Measurements from ENCODE around the gene KCNMB1. TPM values are rescaled to one million over a fixed set of nuclear protein-coding genes. Genes with fewer than 3 reads are reported as not detected.

KCNMB1 gene, protein sequence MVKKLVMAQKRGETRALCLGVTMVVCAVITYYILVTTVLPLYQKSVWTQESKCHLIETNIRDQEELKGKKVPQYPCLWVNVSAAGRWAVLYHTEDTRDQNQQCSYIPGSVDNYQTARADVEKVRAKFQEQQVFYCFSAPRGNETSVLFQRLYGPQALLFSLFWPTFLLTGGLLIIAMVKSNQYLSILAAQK
- not detected for total RNA-seq

- ChIA-PET POLR2A (no interaction called here), CTCF (no interaction called here)
These were observed at the start of gene KCNMB1 for GRCh38 chr5:170388818-170389549. KCNMB1 (minus strand) TSS chr5:170389367; CDS start chr5:170385447, 3,920 bp downstream.

GRCh38 chr5:170438581-170438980, 49.4 kb upstream of the KCNMB1 start:
- ChIA-PET CTCF (interaction anchor here (1.0 to 1.5 kb wide), 3 partner anchors 159 to 195 kb away, joined by 3 read pairs; no protein-coding TSS in a partner anchor), POLR2A (no interaction called here)

DNA sequence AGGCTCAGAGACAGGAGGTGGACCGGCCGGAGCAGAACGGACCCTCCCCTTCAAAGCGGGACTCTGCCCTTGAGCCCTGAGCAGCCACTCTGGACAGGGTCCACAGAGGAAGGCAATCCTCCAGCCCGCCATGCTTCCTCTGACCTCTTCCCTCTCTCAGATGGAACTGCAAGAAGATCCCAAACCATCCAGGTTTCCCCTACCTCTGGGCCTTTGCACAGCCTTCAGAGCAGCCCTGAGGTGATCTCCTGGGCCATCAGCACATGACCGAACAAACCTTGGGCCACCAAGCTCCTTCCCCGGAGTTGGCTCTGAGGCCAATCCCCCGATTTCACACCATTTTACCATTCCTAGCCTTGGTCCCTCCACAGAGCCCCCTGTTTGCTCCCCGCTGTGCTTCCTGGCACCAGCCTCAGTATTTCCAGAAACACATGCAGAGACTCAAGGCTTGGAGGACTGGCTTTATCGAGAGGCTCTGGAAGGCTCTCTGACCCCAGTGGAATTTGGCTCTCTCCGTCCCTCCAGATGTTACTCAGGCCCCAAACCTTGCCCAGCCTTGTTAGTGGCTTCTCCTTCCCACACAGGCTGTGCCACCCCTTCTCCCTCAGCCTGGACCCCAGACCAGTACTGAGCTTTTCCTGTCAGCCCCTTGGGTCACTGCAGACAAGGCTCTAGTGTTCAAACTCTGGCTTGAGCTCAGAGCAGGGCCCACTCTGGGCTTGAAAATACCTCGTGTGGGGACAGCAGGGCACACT, 48.6 kb upstream of the KCNMB1 start:
- POLR2A ChIA-PET: no interaction called here
- CTCF ChIA-PET: interaction anchor here (1.0 to 1.5 kb wide), 3 partner anchors 159 to 196 kb away, joined by 3 read pairs; no protein-coding TSS in a partner anchor

- POLR2A ChIA-PET: no interaction called here
- CTCF ChIA-PET: interaction anchor here (6.2 kb wide), 1 partner anchor 197 kb away, joined by 50 read pairs; no protein-coding TSS in a partner anchor
These were observed 47.2 kb upstream of the KCNMB1 start for GRCh38 chr5:170436335-170436734.

- CTCF ChIA-PET: interaction anchor here (0.6 to 6.2 kb wide), 17 partner anchors 9 to 212 kb away, joined by 3 to 50 read pairs (median 4); no protein-coding TSS in a partner anchor
- POLR2A ChIA-PET: no interaction called here
These were observed 45.9 kb upstream of the KCNMB1 start for GRCh38 chr5:170434966-170435605.

DNA sequence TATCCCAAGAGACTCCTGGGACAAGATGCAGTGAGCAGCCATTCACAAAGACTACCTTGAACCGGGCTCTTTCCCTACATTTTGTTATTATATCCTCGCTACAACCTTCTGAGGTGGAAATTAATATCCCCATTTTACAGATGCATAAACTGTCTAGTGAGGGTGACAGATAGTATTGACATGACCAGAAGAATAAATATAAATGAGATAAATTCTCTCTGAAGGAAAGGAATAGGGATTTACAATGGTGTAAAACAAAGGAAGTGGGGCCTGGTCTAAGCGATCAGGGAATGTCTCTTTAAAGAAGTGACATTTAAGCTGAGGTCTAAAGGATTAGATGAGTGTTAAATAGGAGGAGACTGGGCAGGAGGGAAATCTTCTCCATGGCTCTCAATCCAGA, 43.5 kb upstream of the KCNMB1 start:
- POLR2A ChIA-PET: no interaction called here
- CTCF ChIA-PET: interaction anchor here (1.4 to 6.2 kb wide), 4 partner anchors 13 to 201 kb away, joined by 3 to 50 read pairs (median 4); no protein-coding TSS in a partner anchor

DNA sequence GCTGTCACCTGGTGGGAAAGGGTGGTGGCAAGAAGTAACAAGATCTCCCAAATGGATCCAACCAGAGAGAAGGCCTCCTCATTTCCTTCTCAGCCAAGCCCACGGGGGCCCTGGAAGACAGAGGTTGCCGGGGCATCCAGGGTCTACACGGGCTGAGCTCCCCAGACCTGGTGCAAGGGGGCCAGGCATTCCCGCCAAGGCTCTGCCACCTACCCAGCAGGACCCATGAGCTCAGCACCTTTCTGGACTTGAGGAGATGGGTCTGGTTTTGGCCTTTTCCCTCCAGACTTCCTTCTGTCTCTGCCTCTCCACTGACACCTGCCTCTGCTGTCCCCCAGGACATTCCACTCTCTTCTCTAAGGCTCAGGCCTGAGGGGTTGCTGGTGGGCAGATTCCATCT, 42.4 kb upstream of the KCNMB1 start:
- CTCF ChIA-PET: interaction anchor here (1.1 to 6.2 kb wide), 4 partner anchors 11 to 202 kb away, joined by 3 to 50 read pairs (median 4); no protein-coding TSS in a partner anchor

DNA sequence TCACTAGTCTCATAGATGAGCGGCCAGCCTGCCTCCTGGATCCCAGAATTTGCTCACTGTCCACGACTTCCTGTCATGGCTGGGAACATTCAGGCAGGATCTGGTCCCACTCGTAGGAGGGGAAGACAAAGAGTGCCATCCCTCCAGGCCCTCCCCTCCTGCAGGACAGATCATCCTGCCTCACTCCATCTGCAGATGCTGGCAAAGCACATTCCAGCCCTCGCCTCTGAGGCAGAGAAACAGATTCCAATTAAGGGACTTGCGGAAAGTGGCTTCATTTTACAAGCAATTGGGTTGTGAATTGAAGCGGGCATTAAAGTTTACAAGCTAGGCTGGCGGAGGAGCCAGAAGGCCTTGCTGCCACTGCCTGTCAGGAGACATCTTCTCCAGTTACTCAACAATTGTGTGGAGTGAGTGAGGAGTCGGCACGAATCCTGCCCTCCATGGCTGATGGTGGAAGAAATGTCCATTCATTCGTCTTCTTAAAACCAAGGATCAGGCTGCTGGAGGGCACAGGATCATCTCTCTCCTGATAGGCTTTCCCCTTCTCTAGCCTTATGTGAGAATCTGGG, 41.8 kb upstream of the KCNMB1 start:
- CTCF ChIA-PET: interaction anchor here (1.1 to 6.2 kb wide), 3 partner anchors 190 to 203 kb away, joined by 3 to 50 read pairs (median 3); no protein-coding TSS in a partner anchor

More for the DNA sequence above, 42.4 kb upstream of the KCNMB1 start:
- POLR2A ChIA-PET: no interaction called here

DNA sequence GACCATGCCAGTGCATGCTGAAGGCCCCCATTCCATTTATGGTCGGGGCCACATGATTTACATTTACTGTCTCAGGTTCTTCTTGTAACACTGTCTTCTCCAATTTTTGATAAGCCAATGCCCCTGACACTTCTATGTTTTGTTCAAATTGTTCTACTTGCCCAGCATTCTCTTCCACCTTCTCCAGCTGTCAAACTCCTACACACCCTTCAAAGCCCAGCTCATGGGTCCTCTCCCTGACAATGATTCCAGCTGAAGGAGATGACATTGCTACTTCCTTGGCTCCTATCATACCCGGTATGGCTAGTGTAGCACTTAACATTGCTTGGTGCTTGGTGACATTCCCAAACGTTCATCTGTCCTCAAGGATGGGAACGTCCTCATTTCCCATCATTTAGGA, 41.1 kb upstream of the KCNMB1 start:
- CTCF ChIA-PET: no interaction called here

More for the DNA sequence above, 41.8 kb upstream of the KCNMB1 start:
- POLR2A ChIA-PET: no interaction called here

GRCh38 chr5:170429014-170429413, 39.8 kb upstream of the KCNMB1 start:
- ChIA-PET CTCF (no interaction called here), POLR2A (no interaction called here)

More for the DNA sequence above, 41.1 kb upstream of the KCNMB1 start:
- POLR2A ChIA-PET: no interaction called here

DNA sequence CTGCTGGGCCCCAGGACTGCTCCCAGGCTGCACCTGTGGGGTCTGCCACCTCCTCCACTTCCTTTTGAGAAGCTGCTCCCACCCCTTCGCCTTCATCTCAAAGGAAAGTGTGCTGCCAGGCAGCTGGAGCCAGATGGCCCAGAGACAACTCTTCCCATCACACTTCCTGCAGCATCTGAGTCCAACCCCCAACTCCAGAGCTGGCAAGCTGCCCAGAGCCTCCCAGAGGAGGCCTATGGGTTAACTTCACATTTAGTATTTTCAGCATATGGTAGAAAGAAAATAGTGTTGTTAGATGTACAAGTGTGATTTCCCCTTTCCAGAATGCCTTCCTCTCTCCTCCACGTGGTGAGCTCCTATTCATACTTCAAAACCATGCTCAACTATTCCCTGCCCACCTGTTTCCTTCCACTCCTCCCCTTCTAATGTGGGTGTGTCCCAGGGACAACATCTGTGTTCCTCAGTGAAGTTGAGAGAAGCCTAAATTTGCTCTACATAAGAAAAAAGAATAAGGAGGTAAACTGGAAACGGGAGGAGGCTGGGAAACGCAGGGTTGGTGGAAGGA, 38.6 kb upstream of the KCNMB1 start:
- POLR2A ChIA-PET: no interaction called here

GRCh38 chr5:170426786-170427185, 37.6 kb upstream of the KCNMB1 start:
- ChIA-PET CTCF (interaction anchor here (1.5 to 9.0 kb wide), 3 partner anchors 8 to 199 kb away, joined by 3 to 51 read pairs (median 7); no protein-coding TSS in a partner anchor), POLR2A (no interaction called here)

More for the DNA sequence above, 38.6 kb upstream of the KCNMB1 start:
- CTCF ChIA-PET: interaction anchor here (1.5 kb wide), 1 partner anchor 9 kb away, joined by 3 read pairs; no protein-coding TSS in a partner anchor

DNA sequence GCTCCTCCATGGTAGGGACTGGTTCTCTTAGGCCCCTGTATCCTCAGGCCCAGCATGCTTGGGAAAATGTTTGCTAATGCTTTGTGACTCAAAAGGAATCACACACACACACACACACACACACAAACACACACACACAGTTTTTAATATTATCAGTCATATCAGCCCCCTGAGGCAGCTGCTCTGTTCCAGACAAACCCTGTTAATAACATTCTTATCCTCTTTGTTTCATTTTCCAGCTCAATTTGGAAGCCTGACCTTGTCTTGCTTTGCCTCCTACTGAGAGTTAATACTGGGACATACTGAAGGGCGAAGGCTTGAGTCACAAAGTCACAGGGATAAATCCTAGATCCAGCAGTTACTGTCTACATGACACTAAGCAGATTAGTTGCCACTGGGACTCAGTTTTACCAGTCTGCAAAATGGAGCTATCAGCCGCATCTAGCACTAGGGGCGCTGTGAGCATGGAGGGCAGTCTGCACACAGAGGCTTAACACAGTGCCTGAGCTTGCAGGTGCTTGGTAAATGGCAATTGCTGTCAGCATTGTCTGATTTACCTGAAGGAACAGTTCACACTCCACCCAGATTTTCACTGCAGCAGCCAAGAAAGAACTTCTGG, 37.1 kb upstream of the KCNMB1 start:
- POLR2A ChIA-PET: no interaction called here
- CTCF ChIA-PET: interaction anchor here (1.5 to 9.0 kb wide), 2 partner anchors 9 to 199 kb away, joined by 7 to 51 read pairs; no protein-coding TSS in a partner anchor

- ChIA-PET CTCF (interaction anchor here (0.7 to 9.0 kb wide), 4 partner anchors 9 to 198 kb away, joined by 3 to 51 read pairs (median 6); no protein-coding TSS in a partner anchor), POLR2A (no interaction called here)
These were observed 36.6 kb upstream of the KCNMB1 start for GRCh38 chr5:170425731-170426130.

DNA sequence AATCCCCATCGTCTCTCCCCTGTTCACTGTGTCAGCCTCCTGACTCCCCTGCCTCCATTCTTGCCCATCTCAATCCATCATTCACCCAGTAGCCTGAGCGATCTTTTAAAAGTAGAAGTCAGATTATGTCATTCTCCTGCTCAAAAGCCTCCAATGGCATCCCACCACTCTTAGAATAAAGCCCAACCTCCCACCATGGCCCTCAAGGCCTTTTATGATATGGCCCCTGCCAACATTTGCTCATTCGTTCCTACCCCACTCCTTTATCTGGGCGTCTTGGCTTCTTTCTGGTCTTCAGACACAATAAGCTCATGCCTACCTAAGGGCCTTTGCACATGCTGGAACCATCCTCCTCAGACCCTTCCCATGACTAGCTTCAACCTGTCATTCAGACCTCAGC, 35.5 kb upstream of the KCNMB1 start:
- ChIA-PET POLR2A (no interaction called here), CTCF (interaction anchor here (2.1 to 9.0 kb wide), 2 partner anchors 197 to 199 kb away, joined by 4 to 51 read pairs; no protein-coding TSS in a partner anchor)

GRCh38 chr5:170423692-170424091, 34.5 kb upstream of the KCNMB1 start:
- POLR2A ChIA-PET: no interaction called here
- CTCF ChIA-PET: interaction anchor here (2.1 to 9.0 kb wide), 2 partner anchors 196 to 200 kb away, joined by 4 to 51 read pairs; no protein-coding TSS in a partner anchor

DNA sequence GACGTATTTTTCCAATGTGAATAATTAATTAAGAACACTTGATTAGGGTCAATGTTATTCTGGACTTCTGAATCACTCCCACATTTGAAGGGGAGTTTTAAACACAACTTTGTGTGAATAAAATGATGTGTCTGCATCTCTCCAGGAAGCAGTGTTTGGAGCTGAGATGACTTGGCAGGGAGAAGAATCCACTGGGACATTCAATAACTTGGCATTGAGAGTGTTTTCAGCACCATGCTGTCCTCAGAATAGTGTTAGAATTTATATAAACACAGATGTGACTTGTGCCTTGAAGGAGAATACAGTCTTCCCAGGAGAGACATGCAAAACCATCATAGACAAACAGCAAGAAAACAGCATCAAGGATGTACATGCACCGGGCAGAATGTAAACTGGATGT, 32.7 kb upstream of the KCNMB1 start:
- CTCF ChIA-PET: interaction anchor here (0.6 to 9.0 kb wide), 7 partner anchors 12 to 210 kb away, joined by 3 to 51 read pairs (median 3); no protein-coding TSS in a partner anchor
- POLR2A ChIA-PET: no interaction called here
